GM23248 (cell line): ENCODE data around the gene PTPRT.

ENCODE experiments used
- EZH2 ChIP-seq: fragments of 200-600 bp; sonication (generic); IDR thresholded peaks from 2 replicates; pipeline ENCODE4 v1.6.1; 2018; ENCODE audit warnings: antibody characterized with exemption, mild to moderate bottlenecking; ENCODE audit not compliant: insufficient read depth, poor library complexity, severe bottlenecking
- EZH2phosphoT487 ChIP-seq: fragments of 200-600 bp; sonication (generic); IDR thresholded peaks from 2 replicates; pipeline ENCODE4 v1.6.1; 2018; ENCODE audit warnings: antibody characterized with exemption, moderate library complexity, mild to moderate bottlenecking, low read depth; ENCODE audit not compliant: insufficient read depth

- TF ChIP-seq EZH2, result no peak
- no peak for TF ChIP-seq EZH2phosphoT487
These were observed 696.7 kb downstream of the PTPRT start for GRCh38 chr20:42493001-42493400.
